K562 (cell line): ENCODE data around the gene MOSPD3. TPM values are rescaled to one million over a fixed set of nuclear protein-coding genes. Genes with fewer than 3 reads are reported as not detected.

ENCODE experiments used
- CTCF ChIP-seq, 3 experiments: IDR thresholded peaks in 2 of 3; conservative IDR thresholded peaks in 1 of 3; 2 replicates each; pipeline ENCODE4 v1.5.1; 2011 to 2012; ENCODE audit warnings: low read length in 3 of 3, mild to moderate bottlenecking in 3 of 3, control low read depth in 2 of 3, improper control_type of control experiment in 1 of 3, inconsistent platforms in 1 of 3, low read depth in 1 of 3, mixed read lengths in 1 of 3, moderate library complexity in 1 of 3; ENCODE audit not compliant: insufficient read depth in 2 of 3
- ELF1 ChIP-seq: fragments of 200-800 bp; sonication (Bioruptor generic); IDR thresholded peaks from 2 replicates; pipeline ENCODE4 v1.6.1; 2016; ENCODE audit warnings: missing genetic modification characterization, missing compliant biosample characterization
- ELF4 ChIP-seq: fragments of 450-650 bp; formaldehyde crosslinking; IDR thresholded peaks from 2 replicates; pipeline ENCODE4 v1.4.0; 2022; ENCODE audit warnings: missing genetic modification characterization
- MNT ChIP-seq, 2 experiments: fragments of 450-650 bp; conservative IDR thresholded peaks; 2 replicates each; pipeline ENCODE4 v1.6.1; 2017; ENCODE audit warnings: mild to moderate bottlenecking in 2 of 2, moderate library complexity in 2 of 2
- NONO ChIP-seq, 2 experiments: fragments of 200-400 bp in 1 of 2; fragments of 450-650 bp in 1 of 2; formaldehyde crosslinking in 1 of 2; IDR thresholded peaks; 2 replicates each; pipeline ENCODE4 v1.6.1; 2017; ENCODE audit warnings: low read depth in 2 of 2, mild to moderate bottlenecking in 2 of 2, moderate library complexity in 2 of 2, low read length in 1 of 2
- RREB1 ChIP-seq: fragments of 250-450 bp; sonication (Bioruptor Pico); IDR thresholded peaks from 2 replicates; pipeline ENCODE4 v1.4.0; 2020
- ZBTB33 ChIP-seq: sonication (generic); formaldehyde crosslinking; IDR thresholded peaks from 2 replicates; pipeline ENCODE4 v1.8.1; 2023; ENCODE audit warnings: mild to moderate bottlenecking, missing genetic modification reagents
- ZBTB34 ChIP-seq: fragments of 250-450 bp; sonication (Bioruptor Pico); IDR thresholded peaks from 2 replicates; pipeline ENCODE4 v1.8.0; 2021; ENCODE audit warnings: mild to moderate bottlenecking, moderate library complexity
- ZKSCAN1 ChIP-seq: fragments of 150-350 bp; IDR thresholded peaks from 2 replicates; pipeline ENCODE4 v1.6.1; 2016; ENCODE audit warnings: low read depth, low read length
- ZNF699 ChIP-seq: fragments of 250-450 bp; sonication (Bioruptor Pico); IDR thresholded peaks from 2 replicates; pipeline ENCODE4 v1.8.0; 2021; ENCODE audit warnings: mild to moderate bottlenecking, moderate library complexity; ENCODE audit not compliant: insufficient replicate concordance
- polyA plus RNA-seq, 8 experiments: library from polyadenylated mRNA; depleted of rRNA in 4 of 8; stranded (reverse) in 5 of 8; unstranded in 3 of 8; fragments of >200 nt; fragmentation: Nextera tagmentation in 2 of 8; fragmentation: Illumina TruSeq in 1 of 8; extraction: Ambion mirVana in 2 of 8; extraction: Trizol in 1 of 8; gene quantifications; 2 replicates each; pipeline versions ENCODE4 v1.2.1 to v1.2.3, GENCODE V29; 2011 to 2014; ENCODE audit warnings: inconsistent platforms in 1 of 8, missing spikeins in 1 of 8
- total RNA-seq, 7 experiments: library from RNA; depleted of rRNA in 6 of 7; stranded (reverse); fragments of >200 nt in 6 of 7; fragmentation: Illumina TruSeq in 2 of 7; extraction: Trizol in 2 of 7; gene quantifications; 2 replicates each; pipeline versions ENCODE4 v1.2.1 to v1.2.3, GENCODE V29; 2011 to 2021; ENCODE audit warnings: low replicate concordance in 1 of 7

The MOSPD3 gene
- total and polyA plus RNA-seq, 9 of the 15 experiments (the other 6 are each of a cell fraction or from before 2014, with no cell fraction given) = 1.4 to 32.1 (median 7.3) TPM

GRCh38 chr7:100604976-100605911, 7.1 kb upstream of the MOSPD3 start (continued):
- peak; percentile 76; the same call in 1 of the 2 replicates for TF ChIP-seq ZBTB33 (CRISPR knock-in tag)
- TF ChIP-seq NONO (IDR thresholded peaks at IDR 0.05; ENCODE audit: low read depth in 2 of 2, low read length in 1 of 2) = no peak
- 0 out of 2 replicates have a peak, but pooled peaks have one; percentile 16 for TF ChIP-seq RREB1
- no peak for TF ChIP-seq ZNF699 (CRISPR knock-in tag)
- peak; percentile 5; the same call in 1 of the 2 replicates for TF ChIP-seq ZKSCAN1
- 0 out of 6 replicates have a peak, but pooled peaks of 1 of the 3 experiments have one; percentile 18 for TF ChIP-seq CTCF (IDR thresholded peaks at IDR 0.05 in 2 of 3, conservative IDR thresholded peaks at IDR 0.05 in 1 of 3; ENCODE audit: insufficient read depth in 2 of 3, low read depth in 1 of 3, low read length in 3 of 3)
- no peak for TF ChIP-seq ZBTB34
- peak; percentile 36 to 68; a peak in 2 of 4 replicates for TF ChIP-seq MNT (conservative IDR thresholded peaks at IDR 0.05)
- no peak for TF ChIP-seq ELF4 (CRISPR knock-in tag)
- no peak for TF ChIP-seq ELF1 (tag)
